Measurements from ENCODE around the gene GSKIP. TPM values are rescaled to one million over a fixed set of nuclear protein-coding genes. Genes with fewer than 3 reads are reported as not detected.

Gene GSKIP
- total and polyA plus RNA-seq, 2 donors (not counting 1 experiment from before 2014, with no cell fraction given): 30.2 to 45.5 TPM

DNA sequence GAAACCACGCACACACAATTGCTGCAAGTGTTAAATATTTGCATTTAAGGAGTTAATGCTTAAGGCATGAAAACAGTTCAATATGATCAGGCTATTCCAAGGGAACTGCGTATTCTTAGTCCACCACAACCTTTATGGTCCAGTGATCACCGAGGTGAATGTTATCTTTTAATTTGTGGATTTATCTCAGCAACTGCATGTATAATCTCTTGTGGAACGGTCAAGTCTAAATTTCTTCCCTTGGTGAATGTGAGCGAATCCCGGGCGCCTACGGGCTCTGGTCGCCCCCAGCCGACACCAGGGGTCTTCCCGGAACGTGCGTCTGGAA lies 27.6 kb downstream of the GSKIP start:
- Histone ChIP-seq H3K79me2 (ENCODE audit: control insufficient read depth, insufficient read depth, low read length) (no peaks in the 10 kb centered on the region), H3K4me2 (ENCODE audit: extremely low read depth, insufficient read depth, low read length) (peak overlapping the region; percentile 98), H3K4me1 (ENCODE audit: control insufficient read depth, extremely low read depth, insufficient read depth, low read length) (peaks cover 3% of the 10 kb centered on the region), H2AFZ (ENCODE audit: low read length) (peak overlapping the region; percentile 90), H4K20me1 (ENCODE audit: control insufficient read depth, extremely low read depth, insufficient read depth, low read length) (no peaks in the 10 kb centered on the region), H3K36me3 (ENCODE audit: control insufficient read depth, insufficient read depth, low read length) (no peaks in the 10 kb centered on the region), H3K27ac (ENCODE audit: insufficient read depth, low read length) (peak overlapping the region; percentile 67), H3K9ac (ENCODE audit: insufficient read depth, low read length) (peak overlapping the region; percentile 65), H3K9me3 (ENCODE audit: control insufficient read depth, insufficient read depth, low read depth, low read length) (no peaks in the 10 kb centered on the region), H3K27me3 (ENCODE audit: control insufficient read depth, insufficient read depth, low read length) (no peaks in the 10 kb centered on the region), H3K4me3 (replicated peaks in 1 of 4; ENCODE audit: control extremely low read depth in 1 of 4, insufficient read depth in 1 of 4, low read depth in 3 of 4, low read length in 4 of 4) (peak overlapping the region; percentile 78 to 81 (median 80))
- TF ChIP-seq, protein P1, sequence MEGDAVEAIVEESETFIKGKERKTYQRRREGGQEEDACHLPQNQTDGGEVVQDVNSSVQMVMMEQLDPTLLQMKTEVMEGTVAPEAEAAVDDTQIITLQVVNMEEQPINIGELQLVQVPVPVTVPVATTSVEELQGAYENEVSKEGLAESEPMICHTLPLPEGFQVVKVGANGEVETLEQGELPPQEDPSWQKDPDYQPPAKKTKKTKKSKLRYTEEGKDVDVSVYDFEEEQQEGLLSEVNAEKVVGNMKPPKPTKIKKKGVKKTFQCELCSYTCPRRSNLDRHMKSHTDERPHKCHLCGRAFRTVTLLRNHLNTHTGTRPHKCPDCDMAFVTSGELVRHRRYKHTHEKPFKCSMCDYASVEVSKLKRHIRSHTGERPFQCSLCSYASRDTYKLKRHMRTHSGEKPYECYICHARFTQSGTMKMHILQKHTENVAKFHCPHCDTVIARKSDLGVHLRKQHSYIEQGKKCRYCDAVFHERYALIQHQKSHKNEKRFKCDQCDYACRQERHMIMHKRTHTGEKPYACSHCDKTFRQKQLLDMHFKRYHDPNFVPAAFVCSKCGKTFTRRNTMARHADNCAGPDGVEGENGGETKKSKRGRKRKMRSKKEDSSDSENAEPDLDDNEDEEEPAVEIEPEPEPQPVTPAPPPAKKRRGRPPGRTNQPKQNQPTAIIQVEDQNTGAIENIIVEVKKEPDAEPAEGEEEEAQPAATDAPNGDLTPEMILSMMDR (conservative IDR thresholded peaks at IDR 0.05 in 1 of 2, IDR thresholded peaks at IDR 0.05 in 1 of 2; ENCODE audit: low read depth in 1 of 2, low read length in 2 of 2): no peak
- TF ChIP-seq EZH2 (IDR thresholded peaks at IDR 0.05; ENCODE audit: low read length, missing control alignments): no peak
- DNase-seq (ENCODE audit: low read depth in 2 of 2): peak in 1 of 2 donors; percentile 4

DNA sequence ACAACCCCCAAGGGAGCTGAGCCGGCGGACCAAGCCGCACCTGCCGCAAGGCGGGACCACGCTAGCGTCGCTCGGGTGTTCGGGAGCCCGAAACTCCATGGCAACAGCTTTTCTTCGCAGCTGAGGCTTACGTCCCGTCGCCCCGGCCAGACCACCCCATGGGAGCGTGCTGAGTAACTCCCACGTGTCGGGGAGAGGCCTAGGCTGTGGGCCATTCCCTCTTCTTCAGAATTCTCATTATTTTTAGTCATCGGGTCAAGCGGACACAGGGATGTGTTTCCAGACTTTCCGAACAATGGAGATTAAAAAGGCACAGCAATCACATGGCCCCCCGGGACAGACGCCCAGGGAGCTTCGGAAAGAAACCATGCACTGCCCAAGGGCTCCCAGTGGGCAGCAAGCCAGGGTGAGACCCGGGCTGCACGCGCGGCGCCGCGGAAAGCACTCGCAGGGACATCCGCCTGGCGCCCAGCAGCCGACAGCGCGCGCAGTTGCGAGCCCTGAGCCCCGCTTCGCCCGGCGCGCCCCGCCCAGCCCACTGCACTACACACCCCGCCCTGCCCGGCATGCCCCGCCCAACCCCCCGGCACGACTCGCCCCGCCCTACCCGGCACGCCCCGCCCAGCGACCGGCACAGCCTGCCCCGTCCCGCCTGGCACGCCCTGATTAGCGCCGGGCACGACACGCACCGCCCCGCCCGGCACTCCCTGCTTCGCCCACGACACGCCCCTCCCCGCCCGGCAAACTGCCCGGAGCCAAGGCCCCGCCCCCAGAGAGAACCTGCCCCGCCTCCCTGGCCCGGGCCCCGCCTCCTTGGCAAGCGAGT lies 28.2 kb downstream of the GSKIP start:
- H3K4me2 ChIP-seq (ENCODE audit: extremely low read depth, insufficient read depth, low read length): peak overlapping the region; percentile 99
- H3K9ac ChIP-seq (ENCODE audit: insufficient read depth, low read length): peak overlapping the region; percentile 65
- DNase-seq (ENCODE audit: low read depth in 2 of 2): peak; percentile 90 to 94
- H2AFZ ChIP-seq (ENCODE audit: low read length): peak overlapping the region; percentile 90
- H3K36me3 ChIP-seq (ENCODE audit: control insufficient read depth, insufficient read depth, low read length): no peaks in the 10 kb centered on the region
- TF ChIP-seq EZH2 (IDR thresholded peaks at IDR 0.05; ENCODE audit: low read length, missing control alignments): no peak
- TF ChIP-seq, protein P1 (conservative IDR thresholded peaks at IDR 0.05 in 1 of 2, IDR thresholded peaks at IDR 0.05 in 1 of 2; ENCODE audit: low read depth in 1 of 2, low read length in 2 of 2): no peak
- peak overlapping the region; percentile 67 for H3K27ac ChIP-seq (ENCODE audit: insufficient read depth, low read length)
- no peaks in the 10 kb centered on the region for H3K79me2 ChIP-seq (ENCODE audit: control insufficient read depth, insufficient read depth, low read length)
- H3K4me1 ChIP-seq (ENCODE audit: control insufficient read depth, extremely low read depth, insufficient read depth, low read length): peaks cover 3% of the 10 kb centered on the region
- H4K20me1 ChIP-seq (ENCODE audit: control insufficient read depth, extremely low read depth, insufficient read depth, low read length): no peaks in the 10 kb centered on the region
- H3K27me3 ChIP-seq (ENCODE audit: control insufficient read depth, insufficient read depth, low read length): no peaks in the 10 kb centered on the region
- H3K4me3 ChIP-seq (replicated peaks in 1 of 4; ENCODE audit: control extremely low read depth in 1 of 4, insufficient read depth in 1 of 4, low read depth in 3 of 4, low read length in 4 of 4): peak overlapping the region; percentile 78 to 91 (median 80)
- no peaks in the 10 kb centered on the region for H3K9me3 ChIP-seq (ENCODE audit: control insufficient read depth, insufficient read depth, low read depth, low read length)

DNA sequence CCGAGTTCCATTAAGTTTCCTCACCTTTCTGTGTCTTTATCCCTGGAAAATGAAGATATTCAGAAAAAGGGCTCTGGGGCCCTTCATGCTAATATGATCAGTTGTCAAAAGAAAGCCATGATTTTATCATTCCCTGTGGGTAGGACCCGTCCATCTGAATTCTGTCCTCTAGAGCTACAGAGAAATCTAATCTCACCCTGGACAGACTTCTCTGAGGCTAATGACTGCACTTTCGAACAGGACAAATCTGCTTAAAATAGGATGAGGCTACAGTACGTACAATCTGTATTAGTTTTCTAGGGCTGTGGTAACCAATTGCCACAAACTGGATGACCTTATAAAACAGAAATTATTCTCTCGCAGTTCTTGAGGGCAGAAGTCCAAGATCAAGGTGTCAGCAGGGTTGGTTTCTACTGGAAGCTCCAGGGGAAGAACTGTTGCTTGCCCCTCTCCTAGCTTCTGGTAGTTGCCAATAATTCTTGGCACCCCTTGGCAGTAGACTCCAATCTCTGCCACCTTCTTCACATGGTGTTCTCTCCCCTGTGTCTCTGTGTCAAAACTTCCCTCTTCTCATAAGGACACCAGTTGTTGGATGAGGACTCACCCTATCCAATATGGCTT lies 29.9 kb downstream of the GSKIP start:
- Histone ChIP-seq H3K9me3 (ENCODE audit: control insufficient read depth, insufficient read depth, low read depth, low read length) (no peaks in the 10 kb centered on the region), H3K79me2 (ENCODE audit: control insufficient read depth, insufficient read depth, low read length) (no peaks in the 10 kb centered on the region), H3K4me2 (ENCODE audit: extremely low read depth, insufficient read depth, low read length) (no peak overlapping the region), H3K4me3 (replicated peaks in 1 of 4; ENCODE audit: control extremely low read depth in 1 of 4, insufficient read depth in 1 of 4, low read depth in 3 of 4, low read length in 4 of 4) (no peak overlapping the region), H3K9ac (ENCODE audit: insufficient read depth, low read length) (no peak overlapping the region), H2AFZ (ENCODE audit: low read length) (no peak overlapping the region), H3K27ac (ENCODE audit: insufficient read depth, low read length) (no peak overlapping the region), H4K20me1 (ENCODE audit: control insufficient read depth, extremely low read depth, insufficient read depth, low read length) (no peaks in the 10 kb centered on the region), H3K4me1 (ENCODE audit: control insufficient read depth, extremely low read depth, insufficient read depth, low read length) (peaks cover 3% of the 10 kb centered on the region), H3K27me3 (ENCODE audit: control insufficient read depth, insufficient read depth, low read length) (no peaks in the 10 kb centered on the region), H3K36me3 (ENCODE audit: control insufficient read depth, insufficient read depth, low read length) (no peaks in the 10 kb centered on the region)
- no peak for DNase-seq (ENCODE audit: low read depth in 2 of 2)
- TF ChIP-seq EZH2 (IDR thresholded peaks at IDR 0.05; ENCODE audit: low read length, missing control alignments): no peak
- TF ChIP-seq, protein P1 (conservative IDR thresholded peaks at IDR 0.05 in 1 of 2, IDR thresholded peaks at IDR 0.05 in 1 of 2; ENCODE audit: low read depth in 1 of 2, low read length in 2 of 2): no peak

Data from fibroblast of lung (primary cell).